ENCODE data around the gene HSD17B8. TPM values are rescaled to one million over a fixed set of nuclear protein-coding genes. Genes with fewer than 3 reads are reported as not detected.

Gene HSD17B8
- total and polyA plus RNA-seq, 10 of the 15 experiments (the other 5 are each of a cell fraction or from before 2014, with no cell fraction given) = 3.1 to 54.3 (median 26.5) TPM

- TF ChIP-seq ZNF687 (IDR thresholded peaks at IDR 0.05) (no peak), ZBED1 (IDR thresholded peaks at IDR 0.05; ENCODE audit: borderline replicate concordance) (no peak), BCL3 (IDR thresholded peaks at IDR 0.05; ENCODE audit: borderline replicate concordance, insufficient read depth, low read depth, low read length, poor library complexity, severe bottlenecking) (no peak), ELK1 (IDR thresholded peaks at IDR 0.05; ENCODE audit: low read depth, low read length) (no peak), SMARCA5 (IDR thresholded peaks at IDR 0.05) (no peak), ZSCAN29 (IDR thresholded peaks at IDR 0.05) (no peak), RFX5 (IDR thresholded peaks at IDR 0.05; ENCODE audit: low read depth, low read length) (no peak), ZNF274 (IDR thresholded peaks at IDR 0.05; ENCODE audit: insufficient read depth, insufficient read length) (no peak), NR2F1 (conservative IDR thresholded peaks at IDR 0.05) (no peak)
These were observed 39.0 kb downstream of the HSD17B8 start (continued) for GRCh38 chr6:33243476-33243875.
